Measurements from ENCODE around the gene SETBP1. TPM values are rescaled to one million over a fixed set of nuclear protein-coding genes. Genes with fewer than 3 reads are reported as not detected.

SETBP1 gene
- total and polyA plus RNA-seq, 2 donors from 2014 or later, result 2.7 to 71.7 TPM

DNA sequence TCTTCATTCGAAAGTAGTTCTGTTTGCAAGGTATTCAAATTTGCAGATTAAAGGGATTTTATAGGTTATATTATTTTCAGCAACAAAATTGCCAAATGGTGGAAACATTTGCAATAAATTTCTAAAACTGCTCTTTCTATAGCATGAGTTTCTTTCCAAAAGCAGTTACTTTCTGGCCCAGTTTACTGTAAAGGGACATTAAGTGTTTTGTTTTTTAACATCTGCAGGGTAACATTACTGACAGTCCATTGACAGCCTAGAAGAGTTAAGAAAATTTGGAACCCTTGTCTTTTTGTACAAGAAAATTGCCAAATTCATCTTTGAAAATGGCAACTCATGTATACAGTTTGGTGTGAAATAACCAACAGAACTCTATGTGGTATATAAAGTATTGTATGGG, 375.1 kb downstream of the SETBP1 start:
- Histone ChIP-seq H3K27me3 (ENCODE audit: control insufficient read depth, insufficient read depth, low read length) (no peaks in the 10 kb centered on the region), H3K36me3 (ENCODE audit: control insufficient read depth in 2 of 3, insufficient read depth in 3 of 3, low read length in 3 of 3) (no peaks in the 10 kb centered on the region), H3K9ac (ENCODE audit: low read length in 3 of 3) (no peak overlapping the region), H3K4me1 (ENCODE audit: control insufficient read depth in 2 of 3, insufficient read depth in 2 of 3, low read depth in 1 of 3, low read length in 3 of 3) (no peaks in the 10 kb centered on the region), H3K27ac (ENCODE audit: low read depth in 2 of 2, low read length in 2 of 2) (no peak overlapping the region), H3K4me3 (ENCODE audit: low read length in 3 of 3) (no peak overlapping the region), H3K9me3 (ENCODE audit: control insufficient read depth in 2 of 3, insufficient read depth in 1 of 3, low read length in 3 of 3) (no peaks in the 10 kb centered on the region)
- no peak for DNase-seq
- FAIRE-seq, result no peak
- TF ChIP-seq, protein P1, sequence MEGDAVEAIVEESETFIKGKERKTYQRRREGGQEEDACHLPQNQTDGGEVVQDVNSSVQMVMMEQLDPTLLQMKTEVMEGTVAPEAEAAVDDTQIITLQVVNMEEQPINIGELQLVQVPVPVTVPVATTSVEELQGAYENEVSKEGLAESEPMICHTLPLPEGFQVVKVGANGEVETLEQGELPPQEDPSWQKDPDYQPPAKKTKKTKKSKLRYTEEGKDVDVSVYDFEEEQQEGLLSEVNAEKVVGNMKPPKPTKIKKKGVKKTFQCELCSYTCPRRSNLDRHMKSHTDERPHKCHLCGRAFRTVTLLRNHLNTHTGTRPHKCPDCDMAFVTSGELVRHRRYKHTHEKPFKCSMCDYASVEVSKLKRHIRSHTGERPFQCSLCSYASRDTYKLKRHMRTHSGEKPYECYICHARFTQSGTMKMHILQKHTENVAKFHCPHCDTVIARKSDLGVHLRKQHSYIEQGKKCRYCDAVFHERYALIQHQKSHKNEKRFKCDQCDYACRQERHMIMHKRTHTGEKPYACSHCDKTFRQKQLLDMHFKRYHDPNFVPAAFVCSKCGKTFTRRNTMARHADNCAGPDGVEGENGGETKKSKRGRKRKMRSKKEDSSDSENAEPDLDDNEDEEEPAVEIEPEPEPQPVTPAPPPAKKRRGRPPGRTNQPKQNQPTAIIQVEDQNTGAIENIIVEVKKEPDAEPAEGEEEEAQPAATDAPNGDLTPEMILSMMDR (IDR thresholded peaks at IDR 0.05; ENCODE audit: borderline replicate concordance, extremely low read depth, insufficient read depth), result no peak
- intact Hi-C loops (cut with DNase I), result no loop called here

DNA sequence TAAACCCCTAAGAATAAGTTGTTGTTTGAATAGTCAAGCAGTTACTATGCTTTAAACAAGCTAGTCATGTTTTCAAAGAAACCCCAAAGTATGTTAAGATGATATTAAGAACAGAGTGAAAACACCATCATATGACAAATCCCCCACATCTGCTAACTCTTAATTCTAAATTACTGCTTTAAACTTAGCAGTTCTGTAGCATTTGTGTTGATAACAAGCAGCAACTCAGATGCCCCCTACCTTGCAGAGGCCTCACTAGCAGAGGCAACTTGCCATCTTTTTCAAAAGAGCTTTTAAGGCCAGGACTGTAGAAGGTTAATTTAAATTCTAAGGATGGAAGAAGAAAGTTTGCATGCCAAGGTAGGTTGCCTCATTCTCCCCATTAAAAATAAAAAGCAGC, 376.2 kb downstream of the SETBP1 start:
- TF ChIP-seq, protein P1 (IDR thresholded peaks at IDR 0.05; ENCODE audit: borderline replicate concordance, extremely low read depth, insufficient read depth), result no peak
- DNase-seq (no peak), FAIRE-seq (no peak)
- H3K4me3 ChIP-seq (ENCODE audit: low read length in 3 of 3), result no peak overlapping the region
- no peaks in the 10 kb centered on the region for H3K27me3 ChIP-seq (ENCODE audit: control insufficient read depth, insufficient read depth, low read length)
- intact Hi-C loops (cut with DNase I), result no loop called here
- no peak overlapping the region for H3K27ac ChIP-seq (ENCODE audit: low read depth in 2 of 2, low read length in 2 of 2)
- H3K4me1 ChIP-seq (ENCODE audit: control insufficient read depth in 2 of 3, insufficient read depth in 2 of 3, low read depth in 1 of 3, low read length in 3 of 3), result peaks cover 0 to 5% (median 2%) of the 10 kb centered on the region in 3 donors
- no peaks in the 10 kb centered on the region for H3K36me3 ChIP-seq (ENCODE audit: control insufficient read depth in 2 of 3, insufficient read depth in 3 of 3, low read length in 3 of 3)
- no peaks in the 10 kb centered on the region for H3K9me3 ChIP-seq (ENCODE audit: control insufficient read depth in 2 of 3, insufficient read depth in 1 of 3, low read length in 3 of 3)
- no peak overlapping the region for H3K9ac ChIP-seq (ENCODE audit: low read length in 3 of 3)

DNA sequence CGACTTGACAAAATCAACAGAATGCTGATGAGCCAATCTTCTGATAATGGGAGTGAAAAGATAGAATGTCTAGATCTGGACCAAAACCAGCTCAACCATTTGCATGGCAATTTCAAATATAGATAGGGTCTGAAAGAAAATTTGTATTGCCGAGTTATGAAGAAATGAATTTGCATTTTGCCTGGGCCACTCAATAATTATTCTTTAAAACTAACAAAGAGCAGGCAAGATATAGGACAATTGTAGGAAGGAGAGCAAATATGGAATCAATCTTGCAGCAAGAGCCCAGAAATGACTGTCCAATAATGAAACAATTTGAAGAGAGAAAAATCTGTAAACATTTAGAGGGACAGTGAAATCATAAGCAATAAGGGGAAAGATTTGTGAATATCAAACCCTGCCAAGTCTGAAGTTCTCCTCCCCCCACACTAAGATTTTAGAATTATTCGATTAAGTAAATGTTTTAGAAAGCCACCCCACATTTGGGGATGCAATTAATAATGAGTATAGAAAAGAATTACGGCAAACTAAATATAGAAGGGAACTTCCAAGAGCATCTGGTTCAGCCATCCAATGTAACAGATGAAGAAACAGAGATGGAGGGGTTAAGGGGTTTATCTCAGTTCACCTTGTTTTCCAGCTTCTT, 377.4 kb downstream of the SETBP1 start:
- FAIRE-seq (no peak), DNase-seq (no peak)
- no peak overlapping the region for H3K4me3 ChIP-seq (ENCODE audit: low read length in 3 of 3)
- intact Hi-C loops (cut with DNase I), result no loop called here
- peaks cover 0 to 6% (median 2%) of the 10 kb centered on the region in 3 donors for H3K4me1 ChIP-seq (ENCODE audit: control insufficient read depth in 2 of 3, insufficient read depth in 2 of 3, low read depth in 1 of 3, low read length in 3 of 3)
- H3K9ac ChIP-seq (ENCODE audit: low read length in 3 of 3), result no peak overlapping the region
- no peaks in the 10 kb centered on the region for H3K36me3 ChIP-seq (ENCODE audit: control insufficient read depth in 2 of 3, insufficient read depth in 3 of 3, low read length in 3 of 3)
- H3K27me3 ChIP-seq (ENCODE audit: control insufficient read depth, insufficient read depth, low read length), result no peaks in the 10 kb centered on the region
- no peaks in the 10 kb centered on the region for H3K9me3 ChIP-seq (ENCODE audit: control insufficient read depth in 2 of 3, insufficient read depth in 1 of 3, low read length in 3 of 3)
- H3K27ac ChIP-seq (ENCODE audit: low read depth in 2 of 2, low read length in 2 of 2), result no peak overlapping the region
- TF ChIP-seq, protein P1 (IDR thresholded peaks at IDR 0.05; ENCODE audit: borderline replicate concordance, extremely low read depth, insufficient read depth), result no peak

DNA sequence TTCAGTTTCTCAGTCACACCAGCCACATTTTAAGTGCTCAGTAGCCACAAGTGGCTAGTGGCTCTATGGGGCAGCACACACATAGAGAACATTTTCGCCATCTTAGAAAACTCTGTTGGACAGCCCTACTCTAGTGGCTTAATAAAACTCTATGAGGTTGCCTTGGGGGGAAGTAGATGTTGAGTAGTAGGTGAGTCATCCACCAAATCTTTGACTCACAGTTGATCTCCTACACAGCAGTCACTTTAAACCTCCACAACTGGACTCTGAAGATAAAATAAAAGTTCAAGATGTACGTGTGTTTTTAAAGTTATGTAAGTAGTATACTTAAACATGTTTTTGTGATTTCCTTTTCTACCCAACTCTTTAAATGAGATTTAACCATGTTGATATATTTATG, 379.0 kb downstream of the SETBP1 start:
- FAIRE-seq (peak; percentile 6), DNase-seq (no peak)
- H3K9ac ChIP-seq (ENCODE audit: low read length in 3 of 3), result no peak overlapping the region
- intact Hi-C loops (cut with DNase I), result no loop called here
- H3K27me3 ChIP-seq (ENCODE audit: control insufficient read depth, insufficient read depth, low read length), result no peaks in the 10 kb centered on the region
- no peak overlapping the region for H3K27ac ChIP-seq (ENCODE audit: low read depth in 2 of 2, low read length in 2 of 2)
- TF ChIP-seq, protein P1 (IDR thresholded peaks at IDR 0.05; ENCODE audit: borderline replicate concordance, extremely low read depth, insufficient read depth), result no peak
- no peak overlapping the region for H3K4me3 ChIP-seq (ENCODE audit: low read length in 3 of 3)
- H3K36me3 ChIP-seq (ENCODE audit: control insufficient read depth in 2 of 3, insufficient read depth in 3 of 3, low read length in 3 of 3), result no peaks in the 10 kb centered on the region
- peaks cover 0 to 6% (median 2%) of the 10 kb centered on the region in 3 donors for H3K4me1 ChIP-seq (ENCODE audit: control insufficient read depth in 2 of 3, insufficient read depth in 2 of 3, low read depth in 1 of 3, low read length in 3 of 3)
- H3K9me3 ChIP-seq (ENCODE audit: control insufficient read depth in 2 of 3, insufficient read depth in 1 of 3, low read length in 3 of 3), result no peaks in the 10 kb centered on the region

Measured in kidney (tissue), 14 donors.